ENCODE data around the gene ILRUN.
"Not testable (repeated sequence)": the region's sequence is repeated elsewhere in the genome, so short reads cannot be mapped to it uniquely, and the experiment has no call there.

Gene ILRUN

GRCh38 chr6:34663371-34663770 is 33.2 kb downstream of the ILRUN start:
- DNase-seq = no peak

- no peak for DNase-seq
These were observed 35.2 kb downstream of the ILRUN start for GRCh38 chr6:34661357-34661756.

DNA sequence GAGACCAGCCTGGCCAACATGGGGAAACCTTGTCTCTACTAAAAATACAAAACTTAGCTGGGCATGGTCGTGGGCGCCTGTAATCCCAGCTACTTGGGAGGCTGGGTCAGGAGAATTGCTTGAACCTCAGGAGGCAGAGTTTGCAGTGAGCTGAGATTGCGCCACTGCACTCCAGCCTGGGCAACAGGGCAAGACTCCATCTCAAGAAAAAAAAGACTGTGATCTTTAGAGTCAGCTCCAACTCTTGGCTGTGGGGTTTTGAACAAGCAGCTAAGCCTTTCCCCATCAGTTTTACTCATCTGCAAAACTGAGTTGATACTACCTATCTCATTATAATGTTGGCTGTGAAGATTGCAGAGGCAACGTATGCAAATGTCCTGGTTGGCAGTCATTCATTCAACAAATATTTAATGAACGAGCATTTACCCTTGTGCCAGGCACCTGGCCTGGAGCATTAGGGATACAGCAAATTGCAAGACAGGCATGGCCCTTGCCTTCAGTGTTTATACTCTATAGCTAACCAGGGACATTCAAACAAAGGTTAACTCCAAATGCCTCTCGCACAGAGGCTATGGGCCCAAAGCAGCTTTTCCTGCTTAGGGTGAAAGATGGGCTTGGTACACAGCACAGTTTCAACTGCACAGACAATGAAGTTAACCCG is 37.8 kb downstream of the ILRUN start:
- DNase-seq = no peak

DNA sequence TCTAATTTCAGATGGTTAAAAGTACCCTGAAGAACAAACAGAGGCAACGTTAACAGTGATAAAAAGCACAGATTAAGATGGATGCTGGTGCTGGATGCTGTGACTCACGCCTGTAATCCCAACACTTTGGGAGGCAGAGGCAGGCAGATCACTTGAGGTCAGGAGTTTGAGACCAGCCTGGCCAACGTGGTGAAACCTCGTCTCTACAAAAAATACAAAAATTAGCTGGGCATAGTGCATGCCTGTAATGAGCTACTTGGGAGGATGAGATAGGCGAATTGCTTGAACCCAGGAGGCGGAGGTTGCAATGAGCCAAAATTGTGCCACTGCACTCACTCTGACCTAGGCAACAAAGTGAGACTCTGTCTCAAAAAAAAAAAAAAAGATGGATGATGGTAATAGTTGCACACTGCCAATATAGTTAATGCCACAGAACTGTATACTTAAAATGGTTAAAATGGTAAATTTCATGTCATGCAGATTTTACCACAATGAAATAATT is 38.5 kb downstream of the ILRUN start:
- DNase-seq = not testable (repeated sequence)

- peak; percentile 55 for DNase-seq
These were observed 39.1 kb downstream of the ILRUN start for GRCh38 chr6:34657307-34657978.

- DNase-seq = no peak
These were observed 39.6 kb downstream of the ILRUN start for GRCh38 chr6:34657037-34657306.

DNA sequence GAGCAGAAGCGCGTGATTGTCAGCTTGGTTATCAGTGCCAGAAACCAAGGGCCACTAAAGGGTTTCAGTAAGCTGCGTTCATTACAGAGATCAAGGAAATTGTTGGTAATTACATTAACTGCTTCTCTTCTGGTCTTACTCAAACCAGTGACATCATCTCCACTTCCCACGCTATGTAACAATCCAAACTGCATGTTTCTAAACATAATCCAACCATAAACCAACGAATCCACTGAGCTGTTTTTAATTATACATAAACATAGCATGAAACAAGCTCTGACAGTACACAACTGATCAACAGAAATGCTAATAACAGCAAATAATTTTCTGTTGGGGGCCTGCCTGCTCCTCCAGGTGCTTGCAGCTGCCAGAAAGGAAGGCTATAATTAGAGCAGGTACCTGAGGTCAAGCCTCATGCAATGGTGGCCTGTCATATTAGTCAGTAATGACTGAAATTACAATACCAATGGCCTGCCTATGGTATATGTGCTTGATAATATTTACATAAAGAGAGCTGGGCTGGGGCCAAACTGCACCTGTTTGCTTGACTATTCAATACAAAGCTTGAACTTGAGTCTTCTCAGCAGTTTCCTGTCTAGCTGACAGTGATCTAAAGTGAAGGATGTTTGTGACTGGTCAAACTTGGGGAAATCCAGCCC is 40.1 kb downstream of the ILRUN start:
- peak; percentile 53 for DNase-seq

DNA sequence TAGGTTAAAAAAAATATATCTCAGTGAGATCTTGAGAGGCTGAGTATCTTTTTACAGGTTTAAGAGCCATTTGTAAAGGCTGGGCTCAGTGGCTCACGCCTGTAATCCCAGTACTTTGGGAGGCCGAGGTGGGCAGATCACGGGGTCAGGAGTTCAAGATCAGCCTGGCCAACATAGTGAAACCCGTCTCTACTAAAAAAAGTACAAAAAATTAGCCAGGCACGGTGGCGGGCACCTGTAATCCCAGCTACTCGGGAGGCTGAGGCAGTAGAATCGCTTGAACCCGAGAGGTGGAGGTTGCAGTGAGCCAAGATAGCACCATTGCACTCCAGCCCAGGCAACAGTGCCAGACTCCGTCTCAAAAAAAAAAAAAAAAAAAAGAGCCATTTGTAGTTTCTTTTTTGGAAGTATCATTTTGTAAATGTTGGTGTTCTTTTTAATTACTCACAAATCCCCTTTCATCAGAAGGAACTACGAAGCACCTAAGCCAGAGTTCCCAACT is 40.6 kb downstream of the ILRUN start:
- DNase-seq = not testable (repeated sequence)

- no peak for DNase-seq
These were observed 42.4 kb downstream of the ILRUN start for GRCh38 chr6:34654061-34654710.

- no peak for DNase-seq
These were observed 44.3 kb downstream of the ILRUN start for GRCh38 chr6:34652263-34652662.

DNA sequence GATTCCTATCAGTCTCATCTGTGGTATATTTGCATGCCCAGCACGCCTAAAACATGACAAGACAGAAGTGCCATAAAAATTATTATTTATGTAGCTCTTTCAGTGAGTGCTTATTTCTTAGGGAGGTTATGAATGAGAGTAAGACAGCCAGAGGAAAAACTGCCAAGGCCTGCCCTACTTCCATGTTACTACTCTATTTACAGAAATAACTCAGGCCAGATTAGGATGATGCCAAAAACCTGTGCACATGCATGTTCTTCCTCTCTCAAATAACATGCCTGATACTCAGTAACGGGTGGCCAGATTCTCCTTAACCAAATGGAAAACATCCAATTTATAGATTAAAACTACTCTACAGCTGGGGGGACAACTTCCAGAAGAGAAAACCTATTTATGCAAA is 45.7 kb downstream of the ILRUN start:
- DNase-seq = no peak

- DNase-seq = not testable (repeated sequence)
These were observed 46.3 kb downstream of the ILRUN start for GRCh38 chr6:34650232-34650631.

DNA sequence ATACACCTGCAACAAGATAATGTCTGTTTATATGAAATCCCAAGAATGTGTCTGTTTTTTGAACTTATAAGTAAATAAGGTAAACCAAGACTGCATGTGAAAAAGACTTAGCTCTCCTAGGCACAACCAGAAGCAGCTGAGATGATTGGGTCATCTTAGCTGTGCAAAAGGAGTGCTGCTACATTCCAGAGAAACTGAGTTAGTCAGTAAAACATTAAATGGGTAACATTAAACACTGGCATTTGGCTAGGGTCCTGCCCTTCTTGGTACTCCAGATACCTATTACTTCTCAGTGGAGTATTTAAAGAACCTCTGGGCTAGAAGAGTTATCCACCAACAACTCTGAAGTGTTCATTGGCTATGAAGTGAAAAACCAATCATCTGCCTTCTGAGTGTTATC is 47.8 kb downstream of the ILRUN start:
- no peak for DNase-seq

All from CD4-positive, alpha-beta T cell treated with Interleukin-21 for 1 hour (primary cell).